Right atrium auricular region (tissue), 2 donors: ENCODE data around the gene ADGRV1. TPM values are rescaled to one million over a fixed set of nuclear protein-coding genes. Genes with fewer than 3 reads are reported as not detected.

ENCODE experiments used
- DNase-seq: peaks from one replicate; pipeline ENCODE4 v3.0.0-alpha.2; 2019; ENCODE audit warnings: low spot score
- H3K27ac ChIP-seq, 2 donors: fragments of 200-600 bp; sonication (generic); 1 replicate in 1 of 2; 2 replicates in 1 of 2; pipeline ENCODE4 v1.5.1; 2016 to 2019
- H3K27me3 ChIP-seq, 2 donors: fragments of 200-600 bp; sonication (generic); one replicate each; pipeline versions ENCODE4 v1.5.1 to v1.6.0; 2017 to 2019
- H3K36me3 ChIP-seq: fragments of 200-600 bp; sonication (generic); one replicate; pipeline ENCODE4 v1.5.1; 2016
- H3K4me1 ChIP-seq, 2 donors: fragments of 200-600 bp; sonication (generic); one replicate each; pipeline versions ENCODE4 v1.5.1 to v1.6.0; 2017 to 2019
- H3K4me3 ChIP-seq, 2 donors: fragments of 200-600 bp; sonication (generic); 1 replicate in 1 of 2; 2 replicates in 1 of 2; pipeline ENCODE4 v1.5.1; 2017 to 2019; ENCODE audit warnings: mild to moderate bottlenecking in 1 of 2, moderate library complexity in 1 of 2
- H3K9me3 ChIP-seq, 2 donors: fragments of 200-600 bp; sonication (generic); one replicate each; pipeline ENCODE4 v1.5.1; 2019
- total RNA-seq, 2 donors: library from RNA; depleted of rRNA; stranded (reverse); fragments of >200 nt; gene quantifications; one replicate each; pipeline ENCODE4 v1.1.0, GENCODE V29; 2016
- TF ChIP-seq, protein P1 (sequence below), 2 donors: fragments of 200-600 bp; sonication (generic); IDR thresholded peaks; one replicate each; pipeline ENCODE4 v1.5.1; 2019; ENCODE audit warnings: antibody characterized with exemption in 2 of 2

Gene ADGRV1
- total RNA-seq, 2 donors from 2014 or later = 1.4 to 1.8 TPM

DNA sequence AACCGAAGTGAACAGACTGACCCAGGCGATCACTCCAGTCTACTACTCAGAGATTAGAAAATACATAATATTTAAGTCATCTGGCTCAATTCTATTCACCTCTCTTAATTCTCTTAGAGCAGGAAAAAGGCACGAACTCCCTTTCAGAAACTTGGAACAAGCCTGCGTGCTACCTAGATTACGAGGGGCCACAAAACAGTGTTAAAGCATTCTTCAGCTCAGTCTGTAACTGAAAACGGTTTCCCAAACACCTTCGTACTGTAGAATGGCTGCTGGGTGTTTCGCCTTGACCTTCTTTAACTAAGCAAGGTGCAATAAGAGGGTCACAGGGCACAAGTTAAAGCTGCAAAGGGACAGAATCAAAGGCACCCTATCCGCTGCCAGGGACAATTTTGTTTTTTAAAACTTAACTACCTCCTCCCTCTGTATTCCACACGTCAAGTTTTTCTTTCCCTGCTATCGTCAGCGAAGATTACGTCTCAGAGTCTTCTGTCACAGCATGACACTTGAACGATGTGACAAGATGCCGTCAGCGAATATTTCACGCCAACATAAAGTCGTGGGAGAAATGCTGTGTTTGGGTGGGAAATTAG lies 29.9 kb upstream of the ADGRV1 start:
- DNase-seq = no peak
- Histone ChIP-seq H3K4me3 (peak overlapping the region; percentile 90 to 91), H3K9me3 (no peaks in the 10 kb centered on the region), H3K27ac (peak overlapping the region; percentile 96 to 99), H3K36me3 (no peaks in the 10 kb centered on the region), H3K27me3 (no peaks in the 10 kb centered on the region), H3K4me1 (peaks cover 0 to 28% of the 10 kb centered on the region in 2 donors)
- TF ChIP-seq, protein P1, sequence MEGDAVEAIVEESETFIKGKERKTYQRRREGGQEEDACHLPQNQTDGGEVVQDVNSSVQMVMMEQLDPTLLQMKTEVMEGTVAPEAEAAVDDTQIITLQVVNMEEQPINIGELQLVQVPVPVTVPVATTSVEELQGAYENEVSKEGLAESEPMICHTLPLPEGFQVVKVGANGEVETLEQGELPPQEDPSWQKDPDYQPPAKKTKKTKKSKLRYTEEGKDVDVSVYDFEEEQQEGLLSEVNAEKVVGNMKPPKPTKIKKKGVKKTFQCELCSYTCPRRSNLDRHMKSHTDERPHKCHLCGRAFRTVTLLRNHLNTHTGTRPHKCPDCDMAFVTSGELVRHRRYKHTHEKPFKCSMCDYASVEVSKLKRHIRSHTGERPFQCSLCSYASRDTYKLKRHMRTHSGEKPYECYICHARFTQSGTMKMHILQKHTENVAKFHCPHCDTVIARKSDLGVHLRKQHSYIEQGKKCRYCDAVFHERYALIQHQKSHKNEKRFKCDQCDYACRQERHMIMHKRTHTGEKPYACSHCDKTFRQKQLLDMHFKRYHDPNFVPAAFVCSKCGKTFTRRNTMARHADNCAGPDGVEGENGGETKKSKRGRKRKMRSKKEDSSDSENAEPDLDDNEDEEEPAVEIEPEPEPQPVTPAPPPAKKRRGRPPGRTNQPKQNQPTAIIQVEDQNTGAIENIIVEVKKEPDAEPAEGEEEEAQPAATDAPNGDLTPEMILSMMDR (IDR thresholded peaks at IDR 0.05) = no peak

DNA sequence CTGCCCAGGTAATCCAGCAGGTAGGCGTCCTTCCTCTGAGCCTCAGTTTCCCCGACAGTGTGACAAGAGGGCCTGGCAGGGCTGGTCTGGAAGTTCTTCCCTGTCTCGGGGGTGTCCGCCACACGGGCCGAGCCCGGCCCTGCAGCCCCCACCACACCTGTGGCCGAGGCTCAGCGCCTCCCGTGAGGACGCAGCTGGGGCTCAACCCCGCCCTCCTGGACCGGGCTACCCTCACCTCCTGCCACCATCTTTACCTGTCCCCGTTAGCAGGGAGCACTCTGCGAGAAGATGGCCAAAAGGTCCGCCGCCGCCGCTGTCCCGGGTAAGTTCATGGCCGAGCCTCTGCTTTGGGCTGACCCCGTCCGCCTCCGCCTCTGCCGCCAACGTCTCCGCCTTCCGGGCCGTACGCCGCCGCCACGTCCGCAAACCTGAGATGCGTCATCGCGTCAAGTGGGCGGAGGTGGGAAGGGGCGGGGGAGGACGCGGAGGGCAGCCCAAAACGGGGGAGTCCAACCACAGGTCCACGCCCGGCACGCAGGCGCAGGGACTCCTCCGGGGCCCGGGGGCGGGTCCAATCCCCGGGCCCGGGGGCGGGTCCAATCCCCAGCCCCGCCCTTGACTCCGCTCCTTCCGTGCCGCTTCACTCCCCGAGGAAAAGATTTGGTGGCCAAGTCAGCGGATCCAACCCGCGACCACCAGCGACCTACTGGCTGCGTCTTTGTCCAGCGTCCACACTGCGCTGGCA lies 29.2 kb upstream of the ADGRV1 start, which contains the start of gene LYSMD3:
LYSMD3 (minus strand) TSS at position 391 of the 745 bp plus-strand sequence. CDS start 4,295 bp downstream, outside the sequence.
- no peaks in the 10 kb centered on the region for H3K9me3 ChIP-seq
- peak within 1 kb of the TSS; percentile 90 to 91 for H3K4me3 ChIP-seq
- TF ChIP-seq, protein P1 (IDR thresholded peaks at IDR 0.05) = no peak
- peaks cover 0 to 28% of the 10 kb centered on the region in 2 donors for H3K4me1 ChIP-seq
- peak within 1 kb of the TSS; percentile 96 to 99 for H3K27ac ChIP-seq
- no peaks in the 10 kb centered on the region for H3K27me3 ChIP-seq
- peak; percentile 96 for DNase-seq
- no peaks in the 10 kb centered on the region for H3K36me3 ChIP-seq

DNA sequence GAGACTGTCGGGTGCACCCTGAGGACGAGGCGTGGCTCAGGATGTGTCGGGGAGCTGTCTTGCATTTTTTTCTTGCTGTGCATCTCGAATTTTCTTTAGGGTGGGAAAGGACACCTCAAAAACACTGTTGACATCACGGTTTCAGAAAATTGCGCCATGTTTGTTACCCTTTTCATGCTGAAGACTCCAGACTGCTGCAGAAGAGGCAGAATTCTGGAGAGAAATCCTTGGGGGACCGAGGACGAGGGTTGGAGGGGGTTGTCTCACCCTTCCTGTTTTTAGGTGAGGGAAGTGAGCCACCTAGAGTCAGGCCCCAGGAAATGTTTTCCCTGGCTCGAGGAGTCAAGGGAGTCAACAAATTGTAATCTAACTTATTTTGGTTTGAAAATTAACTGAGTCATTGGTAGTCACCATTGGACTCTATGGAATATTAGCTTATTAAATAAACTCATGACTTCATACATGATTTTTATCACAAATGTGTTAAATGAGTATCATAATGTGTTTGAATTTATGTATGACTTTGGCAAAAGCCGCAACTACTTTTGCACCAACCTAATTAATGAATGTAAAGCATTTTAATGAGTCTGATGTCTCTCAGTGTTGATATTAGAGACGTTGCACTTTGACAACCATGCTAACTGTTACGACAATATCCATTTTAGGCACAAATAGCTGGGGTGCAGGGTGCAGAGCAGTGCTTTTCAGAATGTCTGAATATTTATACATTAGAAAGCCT lies 28.5 kb upstream of the ADGRV1 start:
- peak overlapping the region; percentile 96 to 99 for H3K27ac ChIP-seq
- no peaks in the 10 kb centered on the region for H3K36me3 ChIP-seq
- TF ChIP-seq, protein P1 (IDR thresholded peaks at IDR 0.05) = peak; percentile 67 to 82
- H3K4me1 ChIP-seq = peaks cover 0 to 28% of the 10 kb centered on the region in 2 donors
- H3K27me3 ChIP-seq = no peaks in the 10 kb centered on the region
- peak; percentile 75 for DNase-seq
- no peaks in the 10 kb centered on the region for H3K9me3 ChIP-seq
- peak overlapping the region; percentile 90 to 91 for H3K4me3 ChIP-seq

DNA sequence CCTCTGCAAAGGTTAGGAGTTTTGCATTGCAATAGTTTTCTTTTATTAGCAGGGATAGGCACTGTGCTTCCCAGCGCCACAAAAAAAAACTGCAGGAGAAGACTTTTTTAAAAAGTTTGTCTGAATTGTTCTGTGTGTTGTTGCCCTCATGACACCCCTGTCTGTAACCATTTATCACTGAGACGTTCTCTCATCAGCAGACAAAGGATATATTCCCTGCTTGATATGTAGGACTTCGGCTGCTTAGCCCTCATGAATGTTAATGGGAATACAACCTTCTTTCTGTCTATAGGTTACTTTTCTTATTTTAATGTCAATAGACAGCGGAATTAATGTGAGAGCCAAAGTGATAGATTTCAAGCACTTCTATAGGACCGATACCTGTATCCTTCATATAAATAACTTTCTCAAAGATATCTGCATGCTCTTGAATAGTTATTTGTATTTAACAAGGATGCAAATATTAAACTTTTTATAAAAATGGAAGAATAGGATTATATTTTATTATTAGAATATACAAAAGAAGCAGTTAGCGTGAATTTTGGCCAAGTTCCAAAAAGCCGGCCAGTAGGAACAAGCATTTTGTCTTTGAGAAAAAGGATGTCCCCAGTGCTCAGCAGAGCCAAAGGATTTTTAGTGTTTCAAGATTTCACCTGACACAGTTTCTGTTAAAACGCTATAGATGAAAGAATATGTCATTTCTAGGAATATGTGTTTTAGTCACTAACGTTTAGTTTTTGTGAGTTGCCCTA lies 27.7 kb upstream of the ADGRV1 start:
- DNase-seq = no peak
- Histone ChIP-seq H3K27ac (peak overlapping the region; percentile 96 to 99), H3K4me1 (peaks cover 0 to 28% of the 10 kb centered on the region in 2 donors)

DNA sequence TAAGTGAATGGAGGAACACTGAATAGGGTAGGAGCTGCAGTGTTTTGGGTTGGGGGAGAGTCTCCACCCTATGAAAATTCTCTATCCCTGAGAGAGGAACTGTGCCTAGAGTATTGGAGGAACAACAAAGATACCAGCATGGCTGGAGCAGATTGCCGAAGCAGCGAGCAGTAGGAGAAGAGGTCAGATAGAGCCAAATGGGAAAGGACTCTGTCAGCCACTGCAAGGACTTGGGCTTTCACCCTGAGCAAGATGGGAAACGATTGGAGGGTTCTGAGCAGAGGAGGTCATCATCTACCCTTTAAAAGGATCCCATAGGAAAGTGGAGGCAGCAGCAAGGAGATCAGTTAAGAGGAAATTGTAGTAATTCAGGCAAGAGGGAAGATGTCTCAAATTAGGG lies 24.8 kb upstream of the ADGRV1 start:
- H3K9me3 ChIP-seq = no peaks in the 10 kb centered on the region
- H3K4me3 ChIP-seq = no peak overlapping the region
- H3K27ac ChIP-seq = no peak overlapping the region
- TF ChIP-seq, protein P1 (IDR thresholded peaks at IDR 0.05) = no peak
- DNase-seq = no peak
- peaks cover 0 to 12% of the 10 kb centered on the region in 2 donors for H3K4me1 ChIP-seq
- H3K36me3 ChIP-seq = no peaks in the 10 kb centered on the region
- no peaks in the 10 kb centered on the region for H3K27me3 ChIP-seq

More for the DNA sequence above, 27.7 kb upstream of the ADGRV1 start:
- no peaks in the 10 kb centered on the region for H3K36me3 ChIP-seq
- no peaks in the 10 kb centered on the region for H3K9me3 ChIP-seq
- H3K27me3 ChIP-seq = no peaks in the 10 kb centered on the region
- TF ChIP-seq, protein P1 (IDR thresholded peaks at IDR 0.05) = no peak
- H3K4me3 ChIP-seq = peak overlapping the region in 1 of 2 donors; percentile 91
